Bronchial epithelial cell (primary cell): Measurements from ENCODE around the gene P2RY6. TPM values are rescaled to one million over a fixed set of nuclear protein-coding genes. Genes with fewer than 3 reads are reported as not detected.
A peak's percentile ranks its signal among the peaks of the same experiment; 100 is the strongest.

Experiments
- DNase-seq: peaks from one replicate; pipeline ENCODE4 v3.0.0-alpha.2; 2010; ENCODE audit warnings: low read depth
- FAIRE-seq: peaks from 2 replicates; lab custom pipeline; 2011; peaks lifted over from hg19 to GRCh38; lab: Jason Lieb, UNC
- H3K27me3 ChIP-seq: 2 replicates; pipeline ENCODE4 v1.5.1; 2011; ENCODE audit warnings: low read length; ENCODE audit not compliant: control insufficient read depth, insufficient read depth
- H3K36me3 ChIP-seq: 2 replicates; pipeline ENCODE4 v1.5.1; 2011; ENCODE audit warnings: low read length; ENCODE audit not compliant: control insufficient read depth, insufficient read depth
- H3K4me3 ChIP-seq: 2 replicates; pipeline ENCODE4 v1.5.1; 2011; ENCODE audit warnings: mild to moderate bottlenecking, low read depth, low read length, control low read depth
- total RNA-seq: library from RNA; depleted of rRNA; stranded (reverse); fragments of >200 nt; gene quantifications from 2 replicates; pipeline ENCODE4 v1.2.1, GENCODE V29; 2014
- TF ChIP-seq, protein P1 (sequence below): IDR thresholded peaks from 2 replicates; pipeline ENCODE4 v1.5.1; 2011; ENCODE audit warnings: mild to moderate bottlenecking, moderate library complexity, low read length, control low read depth, inconsistent platforms; ENCODE audit not compliant: insufficient read depth, severe bottlenecking

P2RY6 gene, protein sequence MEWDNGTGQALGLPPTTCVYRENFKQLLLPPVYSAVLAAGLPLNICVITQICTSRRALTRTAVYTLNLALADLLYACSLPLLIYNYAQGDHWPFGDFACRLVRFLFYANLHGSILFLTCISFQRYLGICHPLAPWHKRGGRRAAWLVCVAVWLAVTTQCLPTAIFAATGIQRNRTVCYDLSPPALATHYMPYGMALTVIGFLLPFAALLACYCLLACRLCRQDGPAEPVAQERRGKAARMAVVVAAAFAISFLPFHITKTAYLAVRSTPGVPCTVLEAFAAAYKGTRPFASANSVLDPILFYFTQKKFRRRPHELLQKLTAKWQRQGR
- total RNA-seq, result 0.26 TPM in 1 of 2 replicates, not detected in the other

DNA sequence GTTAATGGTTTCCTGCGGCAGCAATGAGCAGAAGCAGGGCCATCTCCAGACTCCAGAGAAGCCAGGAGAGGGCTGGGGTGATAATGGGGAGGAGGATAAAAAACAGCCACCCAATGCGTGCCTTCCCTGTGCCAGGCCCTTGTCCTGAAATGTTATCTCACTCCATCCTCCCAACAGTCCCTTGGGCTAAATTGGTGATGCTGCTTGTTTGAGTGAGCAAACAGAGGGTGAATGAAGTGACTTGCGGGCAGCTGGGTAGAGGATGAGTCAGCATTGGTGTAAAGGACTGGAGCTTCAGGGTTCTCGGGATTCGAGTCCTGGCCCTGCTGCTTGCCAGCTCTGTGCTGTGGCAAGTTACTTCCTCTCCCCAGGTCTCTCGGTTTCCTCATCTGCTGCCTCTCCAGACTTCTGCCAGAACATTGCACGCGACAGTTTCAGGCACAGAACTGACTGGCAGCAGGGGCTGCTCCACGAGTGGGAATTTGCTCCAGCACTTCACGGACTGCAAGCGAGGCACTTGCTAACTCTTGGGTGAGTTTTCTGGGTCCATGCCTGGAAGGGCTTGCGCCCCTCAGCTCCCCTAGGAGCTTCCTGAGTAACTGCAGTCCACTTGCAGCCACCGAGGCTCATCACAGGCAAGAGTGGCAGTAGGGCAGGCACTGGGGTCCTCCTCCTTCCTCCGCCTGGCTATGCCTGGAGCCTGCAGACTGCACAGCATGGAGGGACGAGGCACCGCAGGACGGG lies at the start of gene P2RY6:
Gene P2RY6, plus strand, starts transcription at position 403 of the 744 bp plus-strand sequence. CDS start 24,181 bp downstream, outside the sequence.
- H3K27me3 ChIP-seq, result no peaks in the 10 kb centered on the region
- DNase-seq, result peak; percentile 89
- FAIRE-seq, result no peak

DNA sequence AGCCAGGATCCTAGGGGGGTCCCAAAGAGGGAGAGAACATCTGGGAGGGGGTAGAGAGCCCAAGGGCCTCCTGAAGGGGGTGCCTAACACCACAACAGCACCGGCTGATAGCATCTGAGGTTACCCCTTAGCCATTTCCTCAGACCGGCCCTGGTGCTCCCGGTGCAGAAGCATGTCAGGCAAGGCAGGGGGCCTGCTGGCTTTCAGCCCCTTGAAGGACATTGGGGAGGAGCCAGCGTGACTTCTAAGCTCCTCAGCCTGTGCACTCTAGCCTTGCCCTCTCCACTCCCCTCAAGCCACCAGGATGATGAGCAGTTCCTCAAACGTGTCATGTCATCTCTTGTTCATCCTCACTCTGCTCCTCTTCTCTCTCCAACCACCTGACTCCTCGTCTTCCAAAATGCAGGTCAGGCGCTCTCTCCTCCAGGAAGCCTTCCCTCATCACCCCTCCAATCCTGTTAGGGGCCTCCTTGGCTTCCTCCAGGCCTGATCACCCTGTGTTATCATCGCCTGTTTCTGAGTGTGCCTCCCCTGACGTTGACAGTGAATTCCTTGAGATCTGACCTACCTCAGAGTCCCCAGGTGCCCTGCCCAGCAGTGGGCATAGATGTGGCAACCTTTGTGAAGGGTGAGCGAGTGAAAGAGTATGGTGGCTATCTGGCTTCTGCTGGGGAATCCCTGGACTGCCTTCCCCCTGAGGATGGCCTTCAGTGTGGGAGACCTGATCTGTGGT lies 48.0 kb upstream of the P2RY6 start:
- no peak for DNase-seq
- TF ChIP-seq, protein P1, sequence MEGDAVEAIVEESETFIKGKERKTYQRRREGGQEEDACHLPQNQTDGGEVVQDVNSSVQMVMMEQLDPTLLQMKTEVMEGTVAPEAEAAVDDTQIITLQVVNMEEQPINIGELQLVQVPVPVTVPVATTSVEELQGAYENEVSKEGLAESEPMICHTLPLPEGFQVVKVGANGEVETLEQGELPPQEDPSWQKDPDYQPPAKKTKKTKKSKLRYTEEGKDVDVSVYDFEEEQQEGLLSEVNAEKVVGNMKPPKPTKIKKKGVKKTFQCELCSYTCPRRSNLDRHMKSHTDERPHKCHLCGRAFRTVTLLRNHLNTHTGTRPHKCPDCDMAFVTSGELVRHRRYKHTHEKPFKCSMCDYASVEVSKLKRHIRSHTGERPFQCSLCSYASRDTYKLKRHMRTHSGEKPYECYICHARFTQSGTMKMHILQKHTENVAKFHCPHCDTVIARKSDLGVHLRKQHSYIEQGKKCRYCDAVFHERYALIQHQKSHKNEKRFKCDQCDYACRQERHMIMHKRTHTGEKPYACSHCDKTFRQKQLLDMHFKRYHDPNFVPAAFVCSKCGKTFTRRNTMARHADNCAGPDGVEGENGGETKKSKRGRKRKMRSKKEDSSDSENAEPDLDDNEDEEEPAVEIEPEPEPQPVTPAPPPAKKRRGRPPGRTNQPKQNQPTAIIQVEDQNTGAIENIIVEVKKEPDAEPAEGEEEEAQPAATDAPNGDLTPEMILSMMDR, result no peak
- H3K27me3 ChIP-seq, result no peaks in the 10 kb centered on the region
- no peak overlapping the region for H3K4me3 ChIP-seq
- peak; percentile 23 for FAIRE-seq
- H3K36me3 ChIP-seq, result peaks cover 14% of the 10 kb centered on the region

More for the DNA sequence above, at the start of gene P2RY6:
- TF ChIP-seq, protein P1, result no peak
- Histone ChIP-seq H3K4me3 (no peak within 1 kb of the TSS), H3K36me3 (no peaks in the 10 kb centered on the region)

DNA sequence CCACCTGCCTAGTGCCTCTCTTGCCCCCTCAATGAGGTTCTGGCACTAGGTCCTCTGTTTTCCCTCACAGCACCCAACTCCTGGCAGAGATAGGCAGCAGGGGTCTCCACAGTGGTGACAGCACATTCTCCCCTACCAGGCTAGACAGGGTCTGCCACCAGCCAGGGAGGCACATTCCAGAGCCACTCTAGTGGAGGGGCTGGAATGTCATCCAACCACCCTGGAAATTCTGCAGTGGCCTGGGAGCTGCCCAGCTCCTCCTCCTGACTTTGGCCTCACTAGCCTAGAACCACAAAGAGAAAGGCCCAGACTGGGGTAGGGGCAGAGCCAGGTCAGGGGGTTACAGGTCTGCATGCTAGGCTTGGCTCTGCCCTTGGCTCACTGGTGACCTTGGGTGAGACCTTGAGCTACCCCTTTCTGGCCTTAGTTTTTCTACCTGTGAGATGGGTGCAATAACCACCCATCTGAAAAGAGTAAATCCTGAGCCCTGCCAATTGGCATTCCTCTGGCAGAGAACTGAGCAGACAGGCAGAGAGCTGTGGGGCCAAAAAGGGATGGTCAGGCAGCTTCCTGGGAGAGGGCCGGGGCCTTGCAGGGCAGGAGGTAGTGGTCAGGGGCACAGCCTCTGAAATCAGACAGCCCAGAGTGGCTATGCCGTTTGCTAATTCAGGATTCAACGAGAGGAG lies 47.0 kb upstream of the P2RY6 start:
- H3K27me3 ChIP-seq, result no peaks in the 10 kb centered on the region
- no peak for FAIRE-seq
- TF ChIP-seq, protein P1, result no peak
- DNase-seq, result no peak
- no peak overlapping the region for H3K4me3 ChIP-seq
- peaks cover 20% of the 10 kb centered on the region for H3K36me3 ChIP-seq

DNA sequence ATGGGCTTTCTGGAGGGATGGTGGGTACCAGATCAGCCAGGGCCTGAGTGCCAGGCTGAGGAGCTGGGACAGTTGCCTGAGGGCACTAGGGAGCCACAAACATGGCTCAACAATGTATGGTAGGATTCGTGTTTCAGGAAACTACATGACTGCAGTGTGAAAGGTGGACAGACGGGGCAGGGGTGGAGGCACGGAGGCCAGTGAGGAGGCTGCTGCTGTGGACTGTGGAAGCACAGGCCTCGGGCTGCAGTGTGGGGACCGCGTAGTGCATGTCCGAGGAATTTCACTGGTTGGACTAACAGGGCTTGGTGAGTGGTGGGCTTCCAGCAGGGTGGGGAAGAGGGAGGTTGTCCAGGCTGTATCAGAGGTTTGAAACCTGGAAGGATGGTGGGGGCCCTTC lies 46.3 kb upstream of the P2RY6 start:
- DNase-seq (no peak), FAIRE-seq (no peak)
- H3K4me3 ChIP-seq, result no peak overlapping the region
- H3K27me3 ChIP-seq, result no peaks in the 10 kb centered on the region
- TF ChIP-seq, protein P1, result no peak
- peaks cover 26% of the 10 kb centered on the region for H3K36me3 ChIP-seq

DNA sequence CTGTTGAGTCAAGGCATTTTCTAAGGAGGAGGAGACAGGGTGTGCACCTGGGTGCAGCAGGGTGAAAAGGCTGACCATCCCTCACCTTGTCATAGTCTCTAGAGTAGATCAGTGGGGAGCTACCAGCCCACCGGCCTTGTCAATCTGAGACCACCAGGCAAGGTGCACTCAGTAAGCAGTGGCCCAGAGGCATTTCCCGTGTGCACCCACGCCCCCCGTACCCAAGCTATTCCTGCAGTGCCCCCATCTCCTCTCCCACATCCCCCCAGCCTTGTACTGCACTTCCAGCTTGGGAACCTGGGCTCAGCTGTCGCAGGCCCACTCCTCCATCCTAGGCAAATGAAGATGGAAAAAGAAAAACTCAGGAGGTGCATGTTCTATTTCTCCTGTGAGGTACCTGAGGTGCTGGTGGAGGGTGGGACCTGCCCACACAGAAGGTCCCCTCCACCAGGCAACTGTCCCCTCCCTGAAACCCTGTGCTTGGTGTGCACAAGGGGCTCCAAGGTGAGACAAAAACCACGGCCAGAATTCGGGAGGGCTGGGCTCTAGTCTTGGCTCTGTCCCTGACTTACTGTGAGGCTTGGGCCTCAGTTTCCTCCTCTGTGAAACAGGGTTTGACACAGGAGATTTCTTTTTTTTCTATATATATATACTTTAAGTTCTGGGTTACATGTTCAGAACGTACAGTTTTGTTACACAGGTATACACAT lies 45.7 kb upstream of the P2RY6 start:
- Histone ChIP-seq H3K27me3 (no peaks in the 10 kb centered on the region), H3K4me3 (no peak overlapping the region), H3K36me3 (peaks cover 27% of the 10 kb centered on the region)
- no peak for DNase-seq
- TF ChIP-seq, protein P1, result no peak
- FAIRE-seq, result no peak
